HG03064 (cell line): ENCODE data around the gene PTTG1IP.

Experiments
- ATAC-seq: cut with Tn5 transposase; IDR thresholded peaks from one replicate; pipeline ENCODE4 v1.9.1; 2021; ENCODE audit warnings: low read depth; ENCODE audit not compliant: unreplicated experiment

The PTTG1IP gene

DNA sequence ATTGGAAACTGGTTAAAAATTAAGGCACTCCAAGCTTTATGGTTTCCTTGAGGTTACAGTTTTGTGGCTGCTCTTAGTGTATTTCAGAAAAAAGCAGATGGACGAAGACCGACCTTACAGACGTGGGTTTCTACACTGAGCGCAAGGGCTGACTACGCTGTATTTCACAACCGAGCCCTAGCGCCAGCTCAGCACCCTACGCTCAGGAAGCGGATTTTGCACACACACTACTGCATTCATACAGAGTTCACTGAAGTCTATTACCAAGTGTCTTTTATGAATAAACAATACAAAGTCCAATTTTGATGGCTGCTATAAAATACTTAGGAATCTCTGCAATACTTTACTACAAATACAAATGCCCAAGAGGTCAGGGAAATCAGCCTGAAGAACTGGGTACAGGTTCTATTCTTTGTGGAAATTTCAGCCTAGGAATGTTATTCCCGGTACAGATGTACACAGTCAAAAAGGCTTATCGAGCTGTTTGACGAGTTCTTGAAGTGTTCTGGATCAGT is 23.8 kb downstream of the PTTG1IP start:
- no peak for ATAC-seq

DNA sequence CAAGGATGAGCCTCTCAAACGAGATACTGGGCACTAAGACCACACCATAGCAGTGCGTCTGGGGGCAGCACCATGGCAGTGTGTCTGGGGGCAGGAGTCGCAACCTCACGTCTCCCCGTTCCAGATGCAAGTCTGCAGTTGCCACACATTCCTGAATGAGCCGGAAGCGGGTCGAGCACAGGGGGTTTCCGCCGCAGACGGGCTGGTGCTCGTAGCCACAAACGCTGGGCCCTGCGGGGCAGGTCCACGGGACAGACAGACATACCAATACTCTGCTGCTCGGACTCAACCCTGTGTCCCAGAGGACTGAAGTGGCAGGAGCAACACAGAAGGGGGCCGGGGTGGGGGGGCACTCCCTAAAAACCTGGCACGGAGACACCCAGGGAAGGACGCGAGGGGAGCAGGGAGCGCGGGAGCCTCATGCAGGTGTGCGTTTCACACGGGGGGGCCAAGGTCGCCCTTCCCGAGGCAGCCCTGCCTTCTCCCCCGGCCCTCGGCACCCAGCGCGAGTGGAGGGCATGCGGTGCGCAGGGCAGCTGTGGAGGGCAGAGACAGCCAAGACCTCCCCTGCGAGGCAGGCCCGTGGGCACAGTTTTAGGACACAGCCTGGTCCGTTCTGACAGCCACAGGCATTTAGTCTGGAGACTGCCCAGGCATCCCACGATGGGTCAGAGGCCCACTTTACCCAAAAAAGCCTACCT is 24.5 kb downstream of the PTTG1IP start:
- no peak for ATAC-seq

DNA sequence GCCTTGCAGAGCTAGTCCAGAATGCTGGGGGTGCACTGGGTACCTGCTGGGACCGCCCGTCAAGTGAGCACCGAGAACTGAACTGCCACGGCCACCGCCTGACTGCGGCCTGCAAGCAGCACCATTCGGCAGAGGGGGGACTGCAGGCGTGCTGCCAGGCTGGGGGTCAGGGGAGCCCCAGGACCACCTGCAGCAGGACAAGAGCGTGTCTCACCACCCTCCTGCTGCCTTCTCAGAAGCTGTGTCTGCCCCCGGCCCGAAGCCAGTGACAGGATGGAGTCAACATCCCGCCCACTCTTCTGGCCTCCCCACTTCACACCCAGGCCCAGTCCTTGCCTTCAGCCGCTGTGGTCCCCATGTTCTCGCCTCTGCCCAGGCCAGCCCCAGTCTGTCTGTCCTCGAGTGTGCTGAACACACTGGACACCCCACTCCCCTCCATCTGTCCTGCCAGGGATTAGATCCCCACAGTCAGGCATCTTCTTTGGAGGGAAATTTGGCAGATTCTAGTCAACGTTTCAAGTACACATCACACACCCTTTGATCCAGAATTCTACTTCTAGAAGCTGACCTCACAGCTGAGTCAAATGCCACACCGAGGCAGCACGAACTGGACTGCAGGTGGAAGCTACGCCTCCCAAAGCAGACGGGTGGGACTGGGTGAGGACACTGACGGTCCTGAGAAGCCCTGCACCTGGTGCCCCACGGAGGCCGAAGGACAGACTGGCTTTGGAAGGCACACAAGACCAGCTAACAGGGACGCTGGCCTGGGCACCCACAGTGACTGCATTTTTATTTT is 26.0 kb downstream of the PTTG1IP start:
- ATAC-seq, result no peak

DNA sequence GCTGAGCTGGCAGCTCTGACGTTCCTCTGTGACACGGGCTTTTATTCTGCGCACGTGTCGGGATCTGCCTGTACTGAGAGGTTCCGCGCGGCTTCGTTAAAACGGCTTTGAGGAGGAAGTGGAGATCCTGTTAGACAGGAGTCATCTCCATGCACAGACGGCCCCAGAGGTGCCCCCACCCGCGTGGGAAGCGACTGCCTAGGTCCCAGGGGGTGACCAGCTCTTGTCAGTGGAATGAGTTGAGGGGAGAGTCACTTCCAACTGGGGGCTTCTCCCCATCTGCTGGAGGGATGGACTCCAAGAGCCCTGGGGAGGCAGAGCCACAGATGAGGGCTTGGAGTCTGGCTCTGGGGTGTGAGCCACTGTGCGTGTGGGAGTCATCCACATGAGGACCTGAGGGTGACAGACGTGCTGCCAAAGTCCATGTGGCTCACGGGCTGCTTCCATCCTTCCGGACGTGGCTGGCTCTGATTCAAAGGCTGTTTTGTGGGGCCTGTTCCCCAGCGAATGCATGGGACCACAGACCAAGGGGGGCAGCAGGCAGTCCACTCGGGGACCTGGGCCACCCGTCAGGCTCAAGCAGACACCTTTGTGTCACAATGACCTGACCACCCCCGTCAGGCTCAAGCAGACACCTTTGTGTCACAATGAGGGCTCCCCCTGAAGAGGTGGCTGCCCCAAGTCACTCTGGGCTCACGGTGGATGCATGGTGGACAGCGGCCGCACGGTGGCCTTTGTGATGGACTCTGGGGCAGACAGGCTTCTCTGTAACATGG is 26.8 kb downstream of the PTTG1IP start:
- no peak for ATAC-seq

DNA sequence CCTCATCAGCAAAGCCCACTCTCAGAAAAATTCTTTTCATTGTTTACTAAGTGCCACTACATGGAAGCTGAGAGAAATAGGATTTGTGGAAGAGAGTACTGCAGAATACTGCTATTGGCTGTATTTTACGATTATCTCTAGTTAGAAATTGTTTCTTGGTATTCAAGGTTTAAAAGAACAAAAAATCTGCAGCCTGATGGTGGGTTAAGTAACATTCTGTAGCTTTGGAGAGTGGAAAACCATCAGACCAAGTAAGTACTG is 27.3 kb downstream of the PTTG1IP start:
- ATAC-seq, result no peak

DNA sequence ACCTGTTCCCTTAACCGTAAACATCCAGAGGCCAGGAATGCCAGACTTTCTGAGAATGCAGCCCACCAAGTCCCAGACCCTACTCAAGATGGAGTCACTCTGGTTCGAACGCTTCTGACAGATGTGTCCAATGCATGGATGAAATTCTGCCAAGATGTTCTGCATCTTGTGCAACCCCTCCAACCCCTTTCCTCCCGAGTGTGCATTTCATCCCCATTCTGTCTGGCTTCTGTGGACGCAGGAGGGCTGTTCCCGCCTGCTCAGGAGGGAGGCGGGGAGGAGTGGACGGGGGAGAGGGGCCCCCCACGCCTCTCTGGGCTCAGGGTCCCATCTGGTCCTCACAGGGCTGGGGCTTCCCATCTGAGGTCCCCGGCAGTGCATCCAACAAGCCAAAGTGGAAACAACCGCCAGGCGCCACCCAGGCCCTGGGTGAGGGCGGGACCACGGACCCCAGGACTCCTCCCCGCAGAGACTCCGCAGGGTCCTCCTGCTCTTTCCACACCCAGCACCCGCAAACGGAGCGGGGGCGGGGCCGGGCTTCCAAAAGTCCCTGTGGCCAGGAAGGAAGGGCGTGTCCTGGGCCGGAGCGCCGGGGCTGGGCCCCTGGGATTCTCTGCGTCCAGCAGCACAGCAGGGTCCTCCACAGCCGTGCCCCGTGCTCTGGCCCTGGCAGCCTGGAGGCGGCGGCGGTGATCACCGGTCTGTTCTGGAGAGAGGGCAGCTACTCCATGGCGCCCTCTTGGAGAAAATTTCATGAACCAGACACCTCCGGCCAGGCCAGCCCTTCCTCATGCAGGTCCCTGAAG is 27.9 kb downstream of the PTTG1IP start:
- ATAC-seq, result no peak

DNA sequence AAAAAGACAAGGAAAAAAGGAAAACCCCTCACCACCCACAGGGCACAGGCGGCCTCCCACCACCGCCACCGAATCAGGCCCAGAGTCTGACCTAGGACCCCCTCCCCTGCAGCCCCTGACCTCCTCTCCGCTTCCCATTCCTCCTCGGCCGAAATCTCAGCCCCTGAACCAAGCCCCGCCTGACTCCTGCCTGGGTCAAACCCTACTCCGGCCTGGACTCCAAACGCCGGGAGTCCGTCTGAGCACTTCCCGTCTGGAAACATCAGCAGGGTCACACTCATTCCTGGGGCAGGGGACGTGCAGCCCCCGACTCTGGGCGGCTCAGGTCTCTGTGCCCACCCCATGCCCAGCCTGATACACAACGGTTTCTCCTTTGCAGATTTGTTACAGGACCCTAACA is 29.2 kb downstream of the PTTG1IP start:
- no peak for ATAC-seq

DNA sequence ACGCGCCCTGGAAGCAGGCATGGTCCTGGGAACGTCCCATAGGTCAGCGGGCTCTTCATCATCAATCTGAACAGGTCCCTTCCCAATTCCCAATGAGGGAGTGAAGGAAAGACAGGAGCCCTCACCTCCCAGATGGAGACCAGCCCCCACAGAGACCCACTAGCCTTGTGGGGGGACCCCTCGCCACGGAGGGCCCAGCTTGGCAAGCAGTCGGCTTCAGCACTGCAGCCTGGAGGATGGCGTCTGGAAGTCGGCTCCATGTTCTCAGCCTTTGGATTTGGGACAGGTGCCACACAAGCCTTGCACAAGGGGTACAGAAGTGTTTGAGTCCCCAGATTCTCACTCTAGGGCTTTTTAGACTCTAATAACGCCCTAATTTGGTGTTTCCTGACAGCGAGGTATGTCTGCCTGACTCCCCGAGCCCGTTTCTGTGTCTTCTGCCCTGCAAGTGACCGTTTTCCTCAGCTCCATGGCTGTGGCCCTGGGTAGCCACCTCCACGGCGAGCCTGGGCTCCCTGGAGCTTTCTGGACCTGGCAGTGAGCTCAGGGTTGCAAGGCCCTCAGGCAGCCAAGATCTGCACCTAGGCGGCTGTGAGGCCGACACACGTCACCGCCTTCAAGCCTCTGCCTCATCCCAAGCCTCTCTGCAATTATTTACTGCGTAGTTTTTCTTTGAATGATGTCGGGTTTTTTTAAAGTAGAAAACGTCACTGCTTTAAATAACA is 30.6 kb downstream of the PTTG1IP start:
- ATAC-seq, result no peak

DNA sequence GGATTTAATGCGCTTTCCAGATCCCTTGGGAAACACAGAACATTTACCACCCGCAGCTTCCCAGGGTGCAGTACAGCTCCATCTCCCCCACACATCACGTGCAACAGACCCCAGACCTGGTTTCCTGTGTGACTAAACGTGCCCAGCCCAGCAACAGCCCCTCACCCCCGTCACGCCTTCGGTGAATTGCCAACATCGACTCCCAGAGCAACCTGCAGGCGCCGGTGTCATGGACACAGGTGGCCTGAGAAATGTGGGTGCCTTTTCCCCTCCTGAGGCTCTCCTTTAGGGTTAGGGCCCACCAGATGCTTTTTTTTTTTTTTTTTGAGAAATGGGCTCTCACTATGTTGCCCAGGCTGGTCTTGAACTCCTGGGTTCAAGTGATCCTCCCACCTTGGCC is 31.4 kb downstream of the PTTG1IP start:
- ATAC-seq, result no peak

DNA sequence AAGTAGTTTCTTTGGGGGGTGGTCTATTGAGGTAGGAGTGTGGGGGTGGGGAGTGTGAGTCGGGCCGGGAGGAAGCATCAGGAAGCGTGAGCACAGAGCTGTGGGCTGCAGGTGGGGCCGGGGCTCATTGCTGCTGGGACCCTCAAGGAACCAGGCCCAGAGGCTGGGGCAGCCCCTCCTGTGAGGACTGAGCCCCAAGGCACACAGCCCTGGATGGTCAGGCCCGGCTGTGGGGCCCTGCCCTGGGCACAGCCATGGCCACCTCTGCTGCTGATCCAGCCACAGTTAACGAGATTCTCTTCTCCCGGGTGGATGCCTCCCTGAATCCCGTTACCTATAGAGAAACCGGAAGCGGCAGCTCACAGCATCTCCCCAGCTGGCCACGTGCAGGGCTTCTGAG is 32.7 kb downstream of the PTTG1IP start:
- ATAC-seq, result no peak

DNA sequence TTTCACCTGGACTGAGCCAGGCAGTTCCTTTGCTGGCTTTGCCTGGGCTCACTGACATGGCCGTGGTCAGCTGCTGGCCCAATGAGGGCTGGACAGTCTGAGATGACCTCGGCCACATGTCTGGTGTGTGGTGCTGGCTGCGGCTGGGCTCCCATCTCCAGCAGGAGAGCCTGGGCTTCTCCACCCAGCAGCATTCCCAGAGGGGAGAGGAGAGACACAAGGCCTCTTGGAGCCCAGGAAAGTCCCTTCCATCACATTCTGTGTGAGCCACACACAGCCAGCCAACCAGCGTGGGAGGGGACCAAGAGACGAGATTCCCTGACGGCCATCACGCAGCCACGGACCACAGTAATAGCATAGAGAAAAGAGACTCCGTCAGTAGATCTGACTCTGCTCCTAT is 34.5 kb downstream of the PTTG1IP start:
- ATAC-seq, result no peak

DNA sequence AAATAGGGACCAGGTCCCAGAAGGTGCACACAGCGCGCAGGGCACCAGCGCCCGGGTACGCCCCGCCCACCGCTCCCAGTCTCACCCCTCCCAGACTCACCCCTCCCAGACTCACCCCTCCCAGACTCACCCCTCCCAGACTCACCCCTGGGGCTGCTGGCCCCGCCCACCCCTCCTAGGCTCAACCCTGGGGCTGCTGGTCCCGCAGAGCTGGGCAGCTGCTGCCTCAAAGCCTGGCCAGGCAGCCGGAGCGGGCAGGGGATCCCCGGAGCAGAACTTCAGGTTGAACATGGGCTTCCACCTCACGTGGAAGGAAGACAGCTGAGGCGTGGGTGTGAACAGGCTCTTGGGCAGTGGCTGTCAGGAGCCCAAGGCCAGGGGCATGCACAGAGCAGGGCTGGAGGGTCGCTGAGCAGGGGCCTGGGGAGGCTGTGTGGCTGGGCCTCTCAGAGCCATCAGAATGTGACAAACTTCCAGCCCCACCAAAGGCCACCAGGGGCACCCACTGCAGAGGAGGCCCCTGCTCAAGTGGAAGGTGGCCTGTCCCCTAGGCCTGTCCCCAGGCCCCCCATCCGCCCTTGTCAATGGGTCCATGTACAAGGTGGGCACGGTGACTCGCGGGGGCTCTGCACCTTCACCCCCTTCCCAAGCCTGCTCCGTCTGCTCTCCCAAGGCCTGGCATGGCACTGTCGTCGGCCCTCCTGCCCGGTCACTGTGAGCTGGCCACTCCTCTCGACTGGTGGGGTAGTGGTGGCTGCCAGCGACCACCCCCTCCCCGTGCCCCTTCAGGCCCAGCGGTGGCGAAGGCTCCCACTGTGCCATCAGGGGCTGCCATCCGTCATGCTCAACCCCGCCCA is 35.2 kb downstream of the PTTG1IP start:
- ATAC-seq, result no peak

DNA sequence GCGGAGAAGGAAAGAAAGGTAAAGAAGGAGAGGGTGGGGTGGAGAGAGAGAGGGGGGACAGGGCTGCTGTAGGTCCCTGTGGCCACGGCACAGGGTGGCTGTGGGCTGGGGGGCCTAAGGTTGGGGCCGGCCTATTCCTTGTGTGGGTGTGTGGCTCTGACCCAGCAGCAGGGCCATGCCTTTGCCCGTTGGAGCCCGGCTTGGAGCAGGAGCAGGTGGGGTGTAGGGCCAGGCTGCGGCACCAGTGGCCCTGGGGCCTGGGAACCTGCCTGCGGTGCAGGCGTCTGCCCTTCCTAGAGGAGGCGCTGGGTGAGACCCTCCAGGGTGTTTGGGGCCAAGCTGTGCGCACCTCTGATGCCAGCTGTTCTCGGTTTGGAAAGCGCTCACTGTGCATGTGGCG is 36.0 kb downstream of the PTTG1IP start:
- no peak for ATAC-seq

DNA sequence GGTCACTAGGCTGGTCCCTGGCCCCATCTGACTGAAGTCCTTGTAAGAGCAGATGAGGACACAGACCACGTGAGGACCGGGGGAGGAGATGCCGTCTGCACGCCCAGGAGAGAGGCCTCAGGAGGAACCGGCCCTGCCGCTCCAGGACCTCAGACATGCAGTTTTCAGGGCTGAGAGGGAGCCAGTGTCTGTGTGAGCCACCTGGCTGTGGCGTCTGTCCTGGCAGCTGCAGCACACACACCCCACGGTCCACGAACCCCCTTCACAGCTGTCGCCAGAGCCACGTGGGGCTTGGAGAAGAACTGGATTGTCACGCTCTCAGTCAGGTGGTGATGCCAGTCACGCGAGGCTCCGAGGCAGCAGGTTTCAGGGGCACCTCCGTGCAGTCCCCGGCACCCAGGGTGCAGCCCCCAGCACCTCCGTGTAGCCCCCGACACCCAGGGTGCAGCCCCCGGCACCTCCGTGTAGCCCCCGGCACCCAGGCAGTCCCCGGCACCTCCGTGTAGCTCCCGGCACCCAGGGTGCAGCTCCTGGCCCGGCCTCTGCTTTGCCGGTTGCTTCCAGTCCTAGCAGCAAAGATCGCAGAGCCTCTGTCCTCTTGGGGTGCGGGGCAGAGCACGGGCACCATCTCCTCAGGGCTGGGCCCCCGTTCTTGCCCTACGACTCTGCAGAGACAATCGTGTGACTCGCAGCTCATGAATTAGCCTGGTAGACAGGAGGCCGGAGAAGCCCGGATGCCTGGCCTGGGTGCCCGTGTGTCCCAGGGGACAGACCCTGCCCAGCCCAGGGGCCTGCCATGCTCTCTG is 36.6 kb downstream of the PTTG1IP start:
- no peak for ATAC-seq

DNA sequence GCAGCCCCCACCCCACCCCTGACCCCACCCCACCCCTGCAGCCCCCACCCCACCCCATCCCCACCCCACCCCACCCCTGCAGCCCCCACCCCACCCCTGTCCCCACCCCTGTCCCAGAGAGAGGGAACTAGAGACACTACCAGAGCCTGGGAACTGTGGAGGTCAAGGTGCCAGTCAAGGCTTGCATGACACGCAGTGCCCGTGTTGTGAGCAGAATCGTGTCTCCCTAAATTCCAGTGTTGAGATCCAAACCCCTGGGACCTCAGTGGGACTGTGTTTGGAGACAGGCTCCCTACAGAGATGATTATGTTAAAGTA is 37.2 kb downstream of the PTTG1IP start:
- ATAC-seq, result no peak

DNA sequence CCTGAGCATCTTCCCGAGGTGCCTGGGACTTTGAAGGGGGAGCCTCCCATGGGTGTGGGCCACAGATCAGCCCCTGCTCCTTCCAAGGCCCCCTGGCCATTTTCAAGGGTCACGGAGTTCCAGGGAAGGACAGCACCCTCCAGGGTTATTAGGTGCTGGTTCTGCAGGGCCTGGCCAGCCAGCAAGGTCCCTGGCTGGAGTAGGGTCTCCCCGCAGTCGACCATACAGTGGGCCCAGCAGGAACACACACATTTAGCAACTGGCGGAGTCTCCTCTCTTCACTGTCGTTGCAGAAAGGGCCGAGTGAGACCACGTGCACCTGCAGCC is 37.9 kb downstream of the PTTG1IP start:
- ATAC-seq, result no peak

DNA sequence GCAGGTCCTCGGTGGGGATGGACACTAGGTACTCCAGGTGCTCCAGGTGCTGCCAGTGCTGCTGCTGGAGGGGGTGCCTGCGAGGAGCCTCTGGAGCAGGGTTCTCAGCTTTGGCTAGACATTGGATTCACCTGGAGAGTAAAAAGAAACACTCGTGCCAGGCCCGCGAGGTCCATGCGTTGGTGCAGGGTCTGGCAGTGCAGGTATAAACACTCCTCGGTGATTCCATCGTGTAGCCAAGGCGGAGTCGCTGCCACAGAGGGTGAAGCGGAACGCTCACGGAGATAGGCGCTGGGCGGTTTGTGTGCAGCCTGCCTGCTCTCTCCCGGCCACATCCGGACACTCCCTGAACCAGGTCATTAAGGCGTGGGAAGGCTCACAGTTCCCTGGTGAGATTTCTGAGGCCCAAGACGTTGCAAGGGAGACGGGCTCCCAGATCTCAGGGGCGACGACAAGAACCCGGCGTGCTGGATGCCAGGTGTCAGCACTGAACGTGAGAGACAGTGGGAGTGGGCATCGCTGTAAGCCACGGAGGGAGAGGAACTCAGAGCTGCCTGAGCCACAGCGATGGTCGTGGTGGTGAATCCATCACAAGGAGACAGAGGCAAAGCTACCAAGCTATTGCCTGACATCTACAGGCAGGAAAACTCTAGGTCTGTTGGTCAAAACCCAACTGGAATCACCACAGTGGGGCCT is 38.4 kb downstream of the PTTG1IP start:
- no peak for ATAC-seq
